Transverse colon (tissue), 4 donors: Measurements from ENCODE around the gene LRBA.

ENCODE experiments used
- POLR2A ChIP-seq: fragments of 450-650 bp; IDR thresholded peaks from one replicate; pipeline ENCODE4 v1.6.1; 2016; ENCODE audit warnings: antibody characterized with exemption, mild to moderate bottlenecking, moderate library complexity
- POLR2AphosphoS5 ChIP-seq, 3 donors: sonication (generic); formaldehyde crosslinking; IDR thresholded peaks; one replicate each; pipeline ENCODE4 v1.6.1; 2016; ENCODE audit warnings: antibody characterized with exemption in 3 of 3
- TF ChIP-seq, protein P1 (sequence below), 5 experiments: fragments of 200-600 bp in 3 of 5; fragments of 450-650 bp in 2 of 5; sonication (generic) in 3 of 5; IDR thresholded peaks; 1 replicate in 2 of 5; 2 replicates in 3 of 5; pipeline ENCODE4 v1.5.1; 2016 to 2017; ENCODE audit warnings: antibody characterized with exemption in 5 of 5, inconsistent platforms in 3 of 5, mild to moderate bottlenecking in 2 of 5, moderate library complexity in 1 of 5

DNA sequence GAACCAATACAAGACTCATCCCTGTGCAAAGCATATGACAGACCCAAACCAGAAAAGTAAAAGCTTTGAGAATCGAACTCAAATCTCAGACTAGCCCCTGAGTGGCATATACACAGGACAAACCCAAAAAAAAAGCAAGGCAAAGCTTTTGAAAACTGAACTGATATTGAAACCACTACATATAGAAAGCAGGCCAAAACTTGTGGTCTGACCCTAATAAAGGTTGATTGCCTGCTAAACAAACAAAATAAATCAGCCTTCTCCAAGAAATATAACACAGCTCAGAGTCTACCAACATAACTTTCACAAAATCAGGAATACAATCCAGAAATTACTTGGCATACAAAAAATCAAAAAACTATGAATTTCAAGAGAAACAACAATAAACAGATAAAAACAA, 40.3 kb downstream of the LRBA start:
- TF ChIP-seq POLR2A (no peak), POLR2AphosphoS5 (IDR thresholded peaks at IDR 0.05) (no peak)
- TF ChIP-seq, protein P1, sequence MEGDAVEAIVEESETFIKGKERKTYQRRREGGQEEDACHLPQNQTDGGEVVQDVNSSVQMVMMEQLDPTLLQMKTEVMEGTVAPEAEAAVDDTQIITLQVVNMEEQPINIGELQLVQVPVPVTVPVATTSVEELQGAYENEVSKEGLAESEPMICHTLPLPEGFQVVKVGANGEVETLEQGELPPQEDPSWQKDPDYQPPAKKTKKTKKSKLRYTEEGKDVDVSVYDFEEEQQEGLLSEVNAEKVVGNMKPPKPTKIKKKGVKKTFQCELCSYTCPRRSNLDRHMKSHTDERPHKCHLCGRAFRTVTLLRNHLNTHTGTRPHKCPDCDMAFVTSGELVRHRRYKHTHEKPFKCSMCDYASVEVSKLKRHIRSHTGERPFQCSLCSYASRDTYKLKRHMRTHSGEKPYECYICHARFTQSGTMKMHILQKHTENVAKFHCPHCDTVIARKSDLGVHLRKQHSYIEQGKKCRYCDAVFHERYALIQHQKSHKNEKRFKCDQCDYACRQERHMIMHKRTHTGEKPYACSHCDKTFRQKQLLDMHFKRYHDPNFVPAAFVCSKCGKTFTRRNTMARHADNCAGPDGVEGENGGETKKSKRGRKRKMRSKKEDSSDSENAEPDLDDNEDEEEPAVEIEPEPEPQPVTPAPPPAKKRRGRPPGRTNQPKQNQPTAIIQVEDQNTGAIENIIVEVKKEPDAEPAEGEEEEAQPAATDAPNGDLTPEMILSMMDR (IDR thresholded peaks at IDR 0.05), result no peak
